Measurements from ENCODE around the gene EPN2.

Gene EPN2

DNA sequence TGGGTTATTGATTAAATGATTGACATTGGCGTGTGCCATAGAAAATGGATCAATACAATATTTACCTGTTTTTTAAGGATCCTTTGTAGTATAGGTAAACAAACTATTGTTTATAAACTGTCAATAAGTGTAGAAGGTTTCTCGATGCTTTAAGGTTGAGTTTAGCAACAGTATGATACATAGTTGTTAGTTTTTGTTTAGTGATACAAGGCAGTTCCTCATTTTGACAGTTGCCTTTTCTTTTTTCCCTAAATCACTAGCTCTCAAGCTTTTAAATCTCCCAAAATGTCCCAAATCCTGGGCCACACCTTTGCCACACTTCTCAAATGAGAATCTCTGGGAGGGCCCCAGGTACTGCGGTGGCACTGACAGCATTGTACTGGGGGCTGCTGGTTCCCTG lies 57.3 kb downstream of the EPN2 start:
- DNase-seq (ENCODE audit: low read depth in 2 of 2): no peak

GRCh38 chr17:19295473-19296135 lies 58.4 kb downstream of the EPN2 start:
- no peak for DNase-seq (ENCODE audit: low read depth in 2 of 2)

DNA sequence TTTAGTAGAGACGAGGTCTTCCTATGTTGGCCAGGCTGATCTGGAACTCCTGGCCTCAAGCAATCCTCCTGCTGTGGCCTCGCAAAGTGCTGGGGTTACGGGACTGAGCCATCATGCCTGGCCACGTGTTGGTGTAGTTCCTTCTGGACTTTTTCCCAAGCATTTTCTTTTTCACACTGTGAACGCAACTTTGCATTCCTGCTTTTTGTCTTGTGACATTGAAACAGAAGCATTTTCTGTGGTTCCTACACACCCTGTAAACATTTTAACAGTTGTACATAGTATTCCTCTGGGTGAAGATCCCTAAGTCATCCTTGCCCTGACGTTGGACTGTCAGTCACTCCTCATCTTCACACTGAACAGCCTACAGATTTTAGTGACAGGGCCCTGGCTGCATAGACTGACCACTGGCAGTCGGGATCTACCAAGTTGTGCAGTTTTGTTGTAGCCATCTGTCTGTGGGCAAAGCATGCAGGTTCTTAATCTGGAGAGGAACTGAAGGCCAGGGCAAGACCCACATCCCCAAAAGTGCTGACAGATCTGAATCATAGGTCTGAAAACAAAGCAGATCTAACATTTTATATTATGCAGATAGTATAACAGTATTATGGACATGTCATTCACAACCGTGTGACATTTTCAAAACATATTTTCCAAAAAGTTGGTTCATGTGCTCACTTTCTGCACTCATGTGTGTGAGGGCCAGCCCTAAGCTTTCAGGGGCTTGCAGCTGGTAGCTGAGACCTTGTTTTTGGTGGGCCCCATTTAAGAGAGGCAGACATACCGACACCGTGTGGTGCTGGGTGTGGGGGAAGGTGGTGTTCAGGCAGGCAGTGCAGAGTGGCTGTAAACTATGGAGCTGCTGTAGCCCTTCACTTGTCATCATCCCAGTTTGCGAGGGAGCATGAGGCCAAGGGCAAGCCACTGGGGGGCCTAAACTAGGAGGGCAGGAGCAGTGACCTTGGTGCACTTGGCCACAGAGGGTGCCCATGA lies 59.9 kb downstream of the EPN2 start:
- no peak for DNase-seq (ENCODE audit: low read depth in 2 of 2)

GRCh38 chr17:19298569-19299213 lies 61.5 kb downstream of the EPN2 start:
- no peak for DNase-seq (ENCODE audit: low read depth in 2 of 2)

- no peak for DNase-seq (ENCODE audit: low read depth in 2 of 2)
Observed at GRCh38 chr17:19299214-19299747, 62.1 kb downstream of the EPN2 start.

GRCh38 chr17:19299866-19300265 lies 62.7 kb downstream of the EPN2 start:
- no peak for DNase-seq (ENCODE audit: low read depth in 2 of 2)

- no peak for DNase-seq (ENCODE audit: low read depth in 2 of 2)
Observed at GRCh38 chr17:19301274-19301951, 64.2 kb downstream of the EPN2 start.

DNA sequence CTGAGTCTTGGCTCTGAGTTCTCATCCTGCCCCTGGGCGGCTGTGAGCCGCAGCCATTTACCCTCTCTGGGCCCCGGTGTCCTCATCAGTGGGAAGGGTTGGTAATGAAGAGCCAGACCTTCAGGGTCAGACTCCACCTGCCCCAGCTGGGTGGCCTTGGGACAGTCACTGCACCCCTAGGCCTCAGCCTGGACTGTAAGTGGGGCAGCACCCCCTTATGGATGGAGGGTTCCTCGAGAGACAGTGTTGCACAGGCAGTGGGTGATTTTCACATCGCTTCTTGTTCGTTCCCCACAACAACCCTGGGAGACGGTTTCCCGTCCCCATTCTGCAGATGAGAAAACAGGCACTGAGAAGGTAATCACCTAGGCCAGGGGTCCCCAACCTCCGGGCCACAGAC lies 64.8 kb downstream of the EPN2 start:
- no peak for DNase-seq (ENCODE audit: low read depth in 2 of 2)

DNA sequence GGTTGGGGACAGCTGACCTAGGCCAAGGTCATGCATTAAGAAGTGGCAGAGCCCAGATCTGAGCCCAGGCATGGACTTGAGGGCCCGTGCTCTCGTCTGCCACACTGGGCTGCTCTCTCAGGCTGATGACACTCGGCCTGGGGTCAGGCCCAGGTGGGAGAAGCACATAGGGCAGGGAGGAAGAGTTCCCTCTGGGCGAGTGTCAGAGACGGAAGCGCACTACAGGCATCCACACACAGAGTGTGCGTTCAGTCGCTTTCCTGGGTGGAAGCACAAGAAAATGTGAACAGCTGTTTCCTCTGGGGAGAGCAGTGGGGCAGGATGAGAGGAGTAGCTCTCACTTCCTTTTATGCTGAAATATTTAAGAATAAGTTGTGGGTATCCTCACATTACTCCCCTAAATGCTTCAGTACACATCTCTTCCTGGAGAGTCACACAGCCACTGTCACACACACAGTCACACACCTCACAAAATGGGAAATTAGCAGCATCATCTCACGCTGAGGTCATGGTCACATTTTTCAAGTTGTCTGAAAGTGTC lies 65.7 kb downstream of the EPN2 start:
- no peak for DNase-seq (ENCODE audit: low read depth in 2 of 2)

- DNase-seq (ENCODE audit: low read depth in 2 of 2): no peak
Observed at GRCh38 chr17:19303367-19303776, 66.2 kb downstream of the EPN2 start.

DNA sequence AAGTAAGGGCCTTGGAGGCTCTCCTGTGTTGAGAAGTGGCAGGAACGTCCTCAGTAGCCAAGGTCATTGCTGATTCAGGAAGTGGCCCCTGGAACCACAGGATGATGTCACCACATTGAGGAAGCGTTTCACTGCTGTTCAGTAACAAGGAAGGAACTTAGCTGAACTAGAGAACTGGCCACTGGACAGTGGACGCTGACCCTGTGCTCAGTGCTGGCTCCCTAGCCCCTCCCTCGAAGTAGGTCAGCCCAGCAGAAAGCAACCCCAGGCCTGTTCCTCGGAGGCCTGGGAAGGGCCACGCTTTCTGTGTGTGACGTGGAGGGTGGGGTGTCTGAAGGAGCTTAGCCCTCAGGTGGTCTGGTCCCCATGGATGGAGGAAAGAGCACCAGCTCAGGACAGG lies 67.0 kb downstream of the EPN2 start:
- DNase-seq (ENCODE audit: low read depth in 2 of 2): no peak

DNA sequence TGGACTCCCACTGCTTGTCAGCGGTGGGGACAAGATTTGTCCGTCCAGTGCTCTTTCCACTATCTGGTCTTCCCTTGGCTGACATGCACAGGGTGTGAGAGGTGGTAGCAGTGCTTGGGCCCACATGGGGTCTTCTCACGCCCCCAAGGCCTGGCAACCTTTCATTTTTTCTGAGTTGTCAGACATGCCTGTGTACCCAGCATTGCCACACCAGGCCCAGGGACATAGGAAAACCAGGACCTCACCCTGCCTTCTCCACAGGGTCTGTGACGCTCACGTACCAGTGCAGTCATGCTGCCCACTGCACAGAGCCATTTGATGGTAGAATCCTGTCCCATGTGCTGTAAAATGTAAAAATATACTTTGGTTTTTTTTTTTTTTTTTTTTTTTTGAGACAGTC lies 67.6 kb downstream of the EPN2 start:
- no peak for DNase-seq (ENCODE audit: low read depth in 2 of 2)

- no peak for DNase-seq (ENCODE audit: low read depth in 2 of 2)
Observed at GRCh38 chr17:19305256-19305655, 68.1 kb downstream of the EPN2 start.

DNA sequence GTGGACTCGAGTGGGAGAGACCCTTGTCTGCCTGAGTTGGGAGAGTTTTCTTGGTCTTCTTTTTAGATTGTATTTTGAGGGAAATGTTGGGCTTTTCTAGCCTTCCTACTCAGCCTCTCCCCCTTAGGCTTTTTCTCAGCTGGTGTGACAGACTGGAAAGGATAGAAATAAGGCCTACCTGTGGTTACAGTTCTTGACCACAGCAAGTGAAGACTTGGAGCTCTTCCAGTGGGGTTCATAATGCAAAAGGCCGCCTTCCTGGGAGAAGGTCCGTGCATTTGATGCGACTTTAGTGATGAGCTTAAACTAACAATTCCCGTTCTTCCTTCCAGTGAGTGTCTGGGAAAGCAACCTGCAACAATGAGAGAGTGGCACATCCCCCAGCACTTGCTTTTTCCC lies 68.6 kb downstream of the EPN2 start:
- DNase-seq (ENCODE audit: low read depth in 2 of 2): no peak

GRCh38 chr17:19306160-19307111 lies 69.3 kb downstream of the EPN2 start:
- DNase-seq (ENCODE audit: low read depth in 2 of 2): no peak

DNA sequence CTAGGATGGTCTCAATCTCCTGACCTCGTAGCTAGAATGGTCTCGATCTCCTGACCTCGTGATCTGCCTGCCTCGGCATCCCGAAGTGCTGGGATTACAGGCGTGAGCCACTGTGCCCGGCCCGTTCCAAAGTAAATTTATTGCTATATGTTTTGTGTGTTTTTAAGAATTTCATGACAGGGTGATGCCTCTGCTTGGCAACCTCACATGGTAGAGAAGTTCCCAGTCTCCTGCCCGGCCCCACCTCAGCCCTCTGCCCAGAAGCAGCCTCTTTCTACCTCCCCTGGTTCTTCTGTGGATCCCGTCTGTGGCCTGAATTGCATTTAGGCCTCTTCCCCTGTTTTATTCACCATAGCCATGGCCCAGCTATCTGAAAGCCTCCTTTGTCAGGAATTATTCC lies 70.4 kb downstream of the EPN2 start:
- DNase-seq (ENCODE audit: low read depth in 2 of 2): no peak

DNA sequence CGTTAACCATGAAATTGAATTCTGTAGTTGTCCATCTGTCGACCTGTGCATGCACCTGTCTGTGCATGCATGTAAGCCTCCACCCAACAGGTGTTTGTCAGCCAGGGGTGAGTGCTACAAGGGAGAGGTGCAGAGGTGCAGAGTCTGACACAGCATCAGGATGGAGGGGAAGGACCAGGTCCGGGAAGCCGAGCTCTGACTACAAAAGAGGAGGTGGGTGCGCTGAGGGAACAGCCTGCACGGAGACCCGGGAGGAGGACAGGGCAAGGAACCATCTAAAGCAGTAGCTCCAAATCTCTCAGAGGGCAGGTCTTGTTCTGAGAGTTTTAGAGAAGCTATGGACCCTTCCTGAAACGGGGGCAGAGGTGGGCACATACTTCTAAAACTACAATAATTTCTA lies 71.2 kb downstream of the EPN2 start:
- no peak for DNase-seq (ENCODE audit: low read depth in 2 of 2)

- no peak for DNase-seq (ENCODE audit: low read depth in 2 of 2)
Observed at GRCh38 chr17:19309701-19310100, 72.5 kb downstream of the EPN2 start.

GRCh38 chr17:19310151-19310550 lies 73.0 kb downstream of the EPN2 start:
- DNase-seq (ENCODE audit: low read depth in 2 of 2): no peak

DNA sequence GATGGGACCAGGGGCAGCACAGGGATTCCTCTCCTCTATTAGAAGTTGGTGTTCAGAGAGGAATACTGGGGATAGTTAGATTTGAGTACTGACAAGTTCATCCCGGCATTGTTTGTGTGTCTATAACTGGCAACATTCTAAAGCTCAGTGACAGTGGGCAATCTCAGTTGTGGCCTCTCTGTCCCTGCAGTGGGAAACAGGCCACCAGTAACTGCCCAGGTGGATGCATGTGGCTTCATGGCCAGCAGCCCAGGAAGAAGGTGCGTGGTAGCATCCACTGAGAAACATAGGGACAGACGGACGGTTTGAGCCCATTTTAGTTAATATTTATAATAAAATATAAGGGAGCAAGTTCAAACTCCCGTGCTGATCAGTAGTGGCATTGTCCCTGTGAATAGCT lies 73.8 kb downstream of the EPN2 start:
- DNase-seq (ENCODE audit: low read depth in 2 of 2): no peak

All from fibroblast of skin of left biceps (primary cell).